OCI-M1 (cell line): Measurements from ENCODE around the gene TTC7B.
"Not testable (repeated sequence)": the region's sequence is repeated elsewhere in the genome, so short reads cannot be mapped to it uniquely, and the experiment has no call there.

Source experiments
- DNase-seq: peaks from one replicate; lab custom pipeline; 2025; lab: John Stamatoyannopoulos, UW

The TTC7B gene

GRCh38 chr14:90525353-90526028 is 290.7 kb downstream of the TTC7B start:
- not testable (repeated sequence) for DNase-seq

- no peak for DNase-seq
Observed at GRCh38 chr14:90523961-90524875, 292.0 kb downstream of the TTC7B start.

GRCh38 chr14:90523544-90523943 is 292.7 kb downstream of the TTC7B start:
- DNase-seq = no peak

- DNase-seq = peak; percentile 6
Observed at GRCh38 chr14:90522571-90523191, 293.5 kb downstream of the TTC7B start.

- DNase-seq = no peak
Observed at GRCh38 chr14:90521930-90522483, 294.2 kb downstream of the TTC7B start.

GRCh38 chr14:90521084-90521929 is 294.9 kb downstream of the TTC7B start:
- DNase-seq = no peak

- no peak for DNase-seq
Observed at GRCh38 chr14:90520326-90520725, 295.9 kb downstream of the TTC7B start.

- DNase-seq = no peak
Observed at GRCh38 chr14:90519262-90519920, 296.8 kb downstream of the TTC7B start.

GRCh38 chr14:90518941-90519256 is 297.3 kb downstream of the TTC7B start:
- peak; percentile 30 for DNase-seq

- DNase-seq = no peak
Observed at GRCh38 chr14:90518069-90518940, 297.9 kb downstream of the TTC7B start.

- DNase-seq = no peak
Observed at GRCh38 chr14:90517076-90517841, 299.0 kb downstream of the TTC7B start.

GRCh38 chr14:90514566-90514965 is 301.7 kb downstream of the TTC7B start:
- DNase-seq = no peak

- DNase-seq = no peak
Observed at GRCh38 chr14:90514015-90514398, 302.2 kb downstream of the TTC7B start.

GRCh38 chr14:90513161-90514014 is 302.8 kb downstream of the TTC7B start:
- no peak for DNase-seq

- DNase-seq = no peak
Observed at GRCh38 chr14:90512329-90512991, 303.8 kb downstream of the TTC7B start.

- DNase-seq = no peak
Observed at GRCh38 chr14:90511795-90512328, 304.4 kb downstream of the TTC7B start.

- no peak for DNase-seq
Observed at GRCh38 chr14:90511252-90511651, 305.0 kb downstream of the TTC7B start.

- DNase-seq = no peak
Observed at GRCh38 chr14:90510159-90510558, 306.1 kb downstream of the TTC7B start.
